ENCODE data around the gene SPPL3.

SPPL3 gene

DNA sequence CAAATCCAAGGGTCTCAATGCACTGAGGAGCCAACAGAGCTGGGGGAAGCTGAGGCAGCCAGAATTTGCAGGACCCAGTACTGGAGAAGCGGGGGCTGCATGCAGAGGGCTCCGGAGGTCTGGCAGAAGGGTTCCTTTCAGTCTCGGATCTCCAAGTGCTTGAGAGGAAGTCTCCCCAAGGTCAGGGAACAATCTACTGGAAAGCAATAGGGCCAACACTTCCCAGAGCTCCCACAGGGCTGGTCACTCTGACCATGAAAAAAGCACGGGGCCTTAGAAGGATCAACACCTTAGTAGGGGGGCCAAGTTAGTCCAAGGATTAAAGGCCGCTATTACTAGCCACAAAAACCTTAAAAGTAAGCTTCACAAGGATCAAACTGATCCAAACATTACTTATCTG, 31.7 kb downstream of the SPPL3 start:
- no peak for DNase-seq

DNA sequence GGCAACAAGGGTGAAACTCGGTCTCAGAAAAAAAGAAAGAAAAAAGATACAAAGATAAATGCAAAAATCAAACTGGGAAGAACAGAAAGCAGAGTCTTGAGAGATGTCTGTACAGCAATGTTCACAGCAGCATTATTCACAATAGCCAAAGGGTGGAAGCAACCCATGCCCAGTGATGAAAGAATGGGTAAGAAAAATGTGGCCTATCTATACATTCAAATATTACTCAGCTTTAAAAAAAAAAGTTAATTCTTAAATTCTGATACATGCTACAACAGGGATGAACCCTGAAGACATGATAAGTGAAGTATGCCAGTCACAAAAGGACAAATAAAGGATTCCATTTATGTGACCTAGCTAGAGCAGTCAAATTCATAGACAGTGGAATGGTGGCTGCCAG, 33.7 kb downstream of the SPPL3 start:
- DNase-seq, result no peak

DNA sequence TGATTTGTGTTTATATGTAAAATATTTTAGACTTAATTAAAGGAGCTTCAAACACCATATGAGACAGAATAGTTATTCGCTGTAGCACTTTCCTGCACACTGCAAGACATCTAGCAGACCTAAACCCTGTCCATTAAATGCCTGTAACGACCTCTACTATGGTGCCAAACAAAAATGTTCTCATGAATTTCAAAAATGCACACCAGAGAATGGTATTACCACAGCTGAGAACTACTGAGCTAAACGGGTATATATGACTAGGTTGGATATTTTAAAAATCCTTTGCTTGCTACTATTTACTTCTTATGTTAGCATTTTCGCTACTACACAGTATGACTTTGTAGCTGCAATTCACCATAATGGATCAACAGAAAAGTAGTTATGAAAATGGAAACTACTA, 34.8 kb downstream of the SPPL3 start:
- no peak for DNase-seq

DNA sequence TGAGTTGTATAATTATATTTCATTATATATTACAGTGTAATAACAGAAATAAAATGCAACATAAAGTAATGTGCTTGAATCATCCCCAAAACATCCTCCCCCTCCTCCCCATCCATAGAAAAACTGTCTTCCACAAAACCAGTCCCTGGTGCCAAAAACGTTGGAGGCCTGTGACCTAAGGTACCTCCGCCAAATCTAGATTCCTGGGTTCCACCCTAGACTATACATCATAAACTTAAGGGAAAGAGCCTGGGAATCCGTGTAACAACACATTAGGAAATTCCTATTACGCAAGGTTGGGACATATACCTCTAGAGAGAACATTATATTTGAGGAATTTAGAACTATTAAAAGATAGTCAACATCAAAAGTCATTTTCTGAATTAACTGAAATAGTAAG, 38.0 kb downstream of the SPPL3 start:
- no peak for DNase-seq

DNA sequence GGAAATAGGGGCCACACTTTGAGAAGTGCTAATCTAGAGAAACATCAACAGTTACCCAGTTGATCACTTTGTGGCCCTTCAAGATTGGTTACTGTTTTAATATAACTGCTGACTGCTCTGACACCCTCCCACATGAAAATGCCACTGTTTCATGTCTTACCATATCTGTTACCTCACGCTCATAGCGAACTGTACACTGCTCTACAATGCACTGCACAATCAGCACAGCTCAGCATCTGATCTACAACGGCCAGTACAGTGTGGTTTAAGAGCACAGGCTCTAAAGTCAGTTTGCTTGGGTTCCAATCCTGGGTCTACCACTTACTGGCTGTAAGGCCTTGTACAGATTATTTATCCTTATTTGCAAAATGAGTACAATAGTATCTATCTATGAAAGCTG, 39.1 kb downstream of the SPPL3 start:
- no peak for DNase-seq

DNA sequence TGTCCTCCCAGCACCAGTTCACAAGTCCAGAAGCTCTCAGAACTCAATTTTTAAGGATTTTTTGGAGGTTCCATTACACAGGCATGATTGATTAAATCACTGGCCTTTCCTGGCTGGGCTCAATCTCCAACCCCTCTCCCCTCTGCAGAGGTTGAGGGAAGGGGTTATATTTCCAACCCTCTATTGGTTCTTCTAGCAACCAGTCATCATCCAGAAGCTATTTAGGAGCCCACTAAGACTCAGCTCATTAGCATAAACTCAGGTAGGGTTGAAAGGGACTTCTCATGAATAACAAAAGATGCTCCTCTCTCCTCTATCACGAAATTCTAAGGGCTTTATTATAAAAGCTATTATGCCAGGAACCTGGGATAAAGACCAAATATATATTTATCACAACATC, 41.5 kb downstream of the SPPL3 start:
- no peak for DNase-seq

DNA sequence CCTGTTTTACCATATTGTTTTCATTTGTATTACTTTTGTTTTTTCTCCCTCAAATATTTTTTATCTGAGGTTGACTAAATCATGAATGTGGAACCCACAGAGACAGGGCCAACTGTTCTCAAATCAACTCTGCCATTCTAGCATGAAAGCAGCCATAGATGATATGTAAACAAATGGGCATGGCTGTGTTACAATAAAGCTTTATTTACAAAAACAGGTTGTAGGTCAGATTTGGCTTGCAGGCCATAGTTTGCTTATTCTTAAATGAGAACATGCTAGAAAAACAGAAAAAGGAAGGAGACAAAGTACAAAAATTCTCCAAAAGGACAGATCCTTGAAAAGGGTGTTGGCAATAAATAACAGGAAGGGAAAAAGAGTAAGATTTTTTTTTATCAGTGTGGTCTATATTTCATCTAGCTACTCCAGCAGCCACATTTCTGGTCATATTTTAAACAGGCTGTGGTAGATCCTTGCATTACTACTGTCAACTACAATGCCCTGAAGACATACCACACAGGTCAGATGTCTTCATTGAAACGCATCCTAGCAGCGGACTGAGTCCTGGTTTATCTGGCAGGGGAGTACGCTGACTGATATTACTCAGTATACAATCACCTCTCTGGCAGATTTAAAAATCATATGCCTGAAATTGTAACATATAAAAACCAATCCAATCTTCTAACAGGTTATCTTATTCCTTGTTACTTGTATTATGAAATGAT, 42.9 kb downstream of the SPPL3 start:
- no peak for DNase-seq

DNA sequence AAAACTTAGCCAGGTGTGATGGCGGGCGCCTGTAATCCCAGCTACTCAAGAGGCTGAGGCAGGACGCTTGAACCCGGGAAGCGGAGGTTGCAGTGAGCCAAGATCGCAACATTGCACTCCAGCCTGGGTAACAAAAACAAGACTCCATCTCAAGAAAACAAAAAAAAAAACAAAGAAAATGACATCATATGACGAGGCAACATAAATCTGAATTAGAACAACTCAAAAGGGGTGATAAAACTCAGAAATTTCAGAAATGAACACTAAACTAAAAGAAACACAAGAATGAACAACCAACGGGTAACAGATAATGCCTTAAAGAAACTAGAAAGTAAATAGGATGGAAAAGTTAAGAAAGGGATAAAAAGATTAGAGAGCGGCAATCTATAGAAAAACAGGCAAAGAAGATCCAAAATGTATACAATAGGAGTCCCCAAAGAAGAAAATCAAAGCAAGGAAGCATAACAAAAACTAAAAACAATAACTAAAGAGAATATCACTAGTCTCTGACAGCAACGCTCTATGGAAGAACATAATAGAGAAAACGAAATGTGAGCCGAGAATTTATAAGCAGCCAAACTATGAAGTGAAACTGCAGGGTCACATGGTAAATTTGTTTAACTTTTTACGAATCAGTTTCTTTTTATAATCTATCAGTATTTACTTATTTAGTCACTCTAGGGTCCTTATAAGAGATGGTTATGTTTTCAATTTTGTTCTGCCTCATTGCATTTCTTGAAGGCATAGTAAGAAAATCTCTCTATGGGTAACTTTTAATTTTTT, 45.7 kb downstream of the SPPL3 start:
- DNase-seq, result no peak

DNA sequence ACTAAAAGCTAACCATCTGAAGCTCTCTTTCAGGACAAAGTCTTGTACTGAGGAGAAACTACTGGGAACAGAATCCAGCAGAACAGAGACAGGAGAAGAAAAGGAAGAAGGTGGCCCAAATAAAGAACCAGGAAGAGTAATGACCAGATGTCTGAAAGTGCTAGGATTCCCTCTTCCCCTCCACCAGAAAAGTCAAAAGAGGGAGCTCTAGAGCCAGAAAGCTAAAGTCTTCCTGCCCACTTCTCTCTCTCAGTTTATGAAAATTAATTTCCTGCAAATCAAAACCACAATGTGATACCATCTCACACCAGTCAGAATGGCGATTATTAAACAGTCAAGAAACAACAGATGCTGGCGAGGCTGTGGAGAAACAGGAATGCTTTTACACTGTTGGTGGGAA, 47.2 kb downstream of the SPPL3 start:
- no peak for DNase-seq

DNA sequence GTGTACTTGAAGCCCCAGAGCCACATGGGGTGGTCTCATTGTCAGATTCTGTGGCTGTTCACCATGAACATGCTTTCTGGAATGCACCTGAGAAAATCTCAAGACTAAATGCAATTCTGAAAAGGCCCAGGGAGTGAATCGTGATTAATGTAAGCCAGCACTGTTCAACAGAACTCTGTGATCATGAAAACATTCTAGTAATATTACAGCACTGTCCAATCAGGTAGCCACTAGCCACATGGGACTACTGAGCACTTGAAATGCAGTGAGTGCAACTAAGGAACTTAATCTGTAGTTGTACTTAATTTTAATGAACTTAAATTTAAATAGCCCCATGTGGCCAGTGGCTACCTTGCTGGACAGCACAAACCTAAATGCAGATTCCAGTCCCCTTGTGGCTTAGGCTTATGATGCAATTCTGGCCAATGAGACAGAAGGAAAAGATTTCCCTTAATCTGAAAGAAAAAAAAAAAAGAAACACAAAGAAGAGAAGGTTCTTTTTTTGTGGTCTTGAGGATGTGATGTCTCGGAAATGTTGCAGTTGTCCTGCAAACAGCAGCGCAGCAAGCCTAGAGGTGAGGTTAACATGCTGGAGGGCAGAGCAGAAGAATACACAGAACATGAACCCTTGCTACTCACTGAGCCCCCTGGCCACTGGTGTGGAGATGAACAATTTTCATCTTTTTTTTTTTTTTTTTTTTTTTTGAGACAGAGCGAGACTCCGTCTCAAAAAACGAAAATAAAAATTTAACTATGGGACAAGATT, 48.2 kb downstream of the SPPL3 start:
- no peak for DNase-seq

DNA sequence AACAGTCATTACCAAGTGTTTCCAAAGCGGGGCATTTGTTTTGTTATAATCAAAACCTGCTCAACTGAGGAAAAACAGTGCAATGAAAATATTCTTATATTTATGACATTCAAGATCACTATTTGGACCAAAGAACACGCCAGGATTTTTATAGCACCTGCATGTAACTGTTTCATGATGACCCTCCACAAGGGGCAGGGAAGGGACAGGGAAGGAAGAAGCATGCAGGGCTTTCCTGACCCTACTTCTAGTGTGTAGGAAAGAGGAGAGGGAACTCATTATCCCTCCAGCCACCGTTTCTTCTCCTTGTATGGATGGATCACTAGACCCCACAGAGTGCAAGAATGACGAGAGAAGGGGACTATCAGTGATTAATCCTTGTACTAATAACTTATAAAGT, 49.4 kb downstream of the SPPL3 start:
- no peak for DNase-seq

DNA sequence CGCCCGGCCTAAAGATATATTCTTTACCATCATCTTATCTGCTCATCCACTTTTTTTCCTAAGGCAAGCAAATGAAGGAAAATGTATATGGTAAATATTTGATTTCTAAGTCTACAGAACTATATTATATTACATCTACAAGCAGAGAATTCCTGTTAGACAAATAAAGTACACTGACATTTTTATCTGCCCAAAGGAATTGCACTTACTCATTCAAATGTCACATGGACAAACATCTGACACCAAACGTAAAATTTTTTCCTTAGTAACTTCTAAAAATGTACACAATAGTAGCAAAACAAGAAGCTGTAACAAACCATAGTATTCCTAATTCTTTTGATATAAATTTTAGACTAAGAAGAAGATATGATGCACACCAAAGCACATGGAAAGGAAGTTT, 51.0 kb downstream of the SPPL3 start:
- no peak for DNase-seq

DNA sequence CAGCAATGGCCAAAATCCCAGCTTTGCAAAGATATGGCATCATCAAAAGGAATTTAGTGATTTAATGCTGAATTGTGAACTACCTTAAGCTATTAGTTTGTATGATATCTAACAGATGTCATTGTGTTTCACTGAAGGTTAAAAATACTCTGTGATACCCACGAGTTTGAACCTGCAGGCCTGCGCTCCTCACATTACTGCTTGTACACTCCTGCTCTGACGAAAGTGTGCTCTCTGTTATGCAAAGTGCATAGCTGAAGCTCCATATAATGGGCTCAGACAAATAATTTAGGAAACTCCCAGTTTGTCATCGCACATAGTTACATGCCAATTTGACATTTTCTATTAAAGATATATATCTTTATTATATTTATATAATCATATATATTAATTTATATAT, 52.2 kb downstream of the SPPL3 start:
- no peak for DNase-seq

DNA sequence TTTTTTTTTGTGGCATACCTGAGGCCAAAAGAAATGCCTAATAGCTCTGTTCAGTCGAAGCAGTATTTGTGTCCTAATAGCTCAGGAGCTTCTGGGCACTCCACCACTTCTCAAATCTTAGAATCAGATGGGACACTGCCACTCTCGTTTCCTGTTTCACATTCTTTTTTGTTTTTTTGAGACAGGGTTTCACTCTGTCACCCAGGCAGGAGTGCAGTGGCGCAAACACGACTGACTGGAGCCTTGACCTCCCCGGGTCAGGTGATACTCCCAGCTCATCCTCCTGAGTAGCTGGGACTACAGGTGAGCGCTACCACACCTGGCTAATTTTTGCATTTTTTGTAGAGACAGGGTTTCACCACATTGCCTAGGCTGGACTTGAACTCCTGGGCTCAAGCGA, 52.7 kb downstream of the SPPL3 start:
- no peak for DNase-seq

DNA sequence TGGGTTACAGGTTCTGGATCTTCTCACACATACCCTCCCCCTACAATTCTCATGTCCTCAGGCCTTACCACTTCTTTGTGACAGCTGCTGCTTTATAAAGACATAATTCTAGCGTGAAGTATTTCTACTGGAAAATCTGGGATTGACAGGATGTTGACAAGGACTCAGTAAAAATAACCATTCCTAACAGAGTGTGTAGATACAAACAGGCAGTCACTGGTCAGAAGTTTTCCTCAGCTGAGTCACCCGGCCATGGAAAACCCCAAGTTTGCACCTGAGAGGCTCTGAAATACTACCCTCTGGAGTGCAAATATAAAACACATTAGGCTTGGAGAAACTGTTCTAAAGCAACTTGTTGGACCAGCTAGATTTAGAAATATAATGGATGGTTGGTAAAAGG, 54.4 kb downstream of the SPPL3 start:
- DNase-seq, result no peak

DNA sequence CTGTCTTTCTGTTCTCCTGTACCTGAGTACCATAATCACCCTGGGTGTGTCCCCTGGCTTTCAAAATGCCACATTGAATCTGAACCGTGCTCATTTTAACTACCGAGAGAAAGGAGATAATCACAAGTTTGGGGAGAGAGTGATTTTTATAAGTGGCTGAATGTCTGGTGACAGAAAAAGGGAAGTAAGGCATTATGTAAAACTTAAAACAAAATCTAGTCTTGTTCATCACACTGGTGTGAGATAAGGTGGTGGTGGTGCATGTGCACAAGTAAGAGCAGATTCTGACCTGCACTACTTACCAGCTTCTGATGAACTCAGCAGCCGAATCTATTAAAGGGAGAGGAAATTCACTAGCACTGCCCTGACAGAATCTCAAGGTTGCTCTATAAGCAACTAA, 56.3 kb downstream of the SPPL3 start:
- DNase-seq, result no peak

DNA sequence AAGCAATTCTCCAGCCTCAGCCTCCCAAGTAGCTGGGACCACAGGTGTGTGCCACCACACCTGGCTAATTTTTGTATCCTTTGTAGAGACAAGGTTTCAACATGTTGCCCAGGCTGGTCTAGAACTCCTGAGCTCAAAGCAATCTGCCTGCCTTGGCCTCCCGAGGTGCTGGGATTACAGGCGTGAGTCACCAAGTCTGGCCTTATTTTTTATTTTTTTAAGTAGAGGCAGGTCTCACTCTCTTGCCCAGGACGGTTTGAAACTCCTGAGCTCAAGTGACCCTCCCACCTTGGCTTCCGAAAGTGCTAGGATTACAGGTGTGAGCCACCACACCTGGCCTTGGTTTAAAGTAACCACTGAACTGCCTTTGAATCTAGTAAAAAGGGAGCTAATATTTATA, 56.8 kb downstream of the SPPL3 start:
- DNase-seq, result no peak

DNA sequence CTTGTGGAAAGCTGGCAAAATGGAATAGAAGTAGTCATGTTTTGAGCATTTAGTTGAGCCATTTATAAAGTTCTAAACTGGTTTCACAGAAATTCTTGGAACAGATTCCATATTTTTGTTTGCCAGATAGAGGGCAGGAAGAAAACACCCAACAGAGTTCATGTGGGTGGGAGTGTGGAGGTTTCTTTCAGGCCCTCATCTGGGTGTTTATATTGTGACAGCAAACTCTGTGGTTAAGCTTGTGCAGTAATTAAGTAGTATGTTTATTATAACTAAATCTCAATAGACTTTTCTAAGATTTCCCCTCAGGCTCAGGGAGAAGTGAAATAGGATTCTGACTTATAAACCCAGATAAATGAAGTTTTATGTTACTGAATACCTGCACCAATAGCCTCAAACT, 57.4 kb downstream of the SPPL3 start:
- DNase-seq, result no peak

DNA sequence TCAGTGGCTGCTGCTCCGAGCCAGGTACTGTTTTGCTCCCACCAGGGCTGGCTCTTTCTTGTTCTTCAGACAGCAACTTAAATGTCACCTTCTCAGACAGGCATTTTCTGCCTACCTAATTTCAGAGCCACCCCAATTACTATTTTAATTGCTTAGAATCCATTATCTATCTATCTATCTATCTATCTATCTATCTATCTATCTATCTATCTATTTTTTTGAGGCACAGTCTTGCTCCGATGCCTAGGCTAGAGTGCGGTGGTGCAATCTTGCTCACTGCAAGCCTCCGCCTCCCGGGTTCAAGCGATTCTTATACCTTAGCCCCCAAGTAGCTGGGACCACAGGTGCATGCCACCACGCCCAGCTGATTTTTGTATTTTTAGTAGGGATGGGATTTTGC, 58.5 kb downstream of the SPPL3 start:
- DNase-seq, result no peak

DNA sequence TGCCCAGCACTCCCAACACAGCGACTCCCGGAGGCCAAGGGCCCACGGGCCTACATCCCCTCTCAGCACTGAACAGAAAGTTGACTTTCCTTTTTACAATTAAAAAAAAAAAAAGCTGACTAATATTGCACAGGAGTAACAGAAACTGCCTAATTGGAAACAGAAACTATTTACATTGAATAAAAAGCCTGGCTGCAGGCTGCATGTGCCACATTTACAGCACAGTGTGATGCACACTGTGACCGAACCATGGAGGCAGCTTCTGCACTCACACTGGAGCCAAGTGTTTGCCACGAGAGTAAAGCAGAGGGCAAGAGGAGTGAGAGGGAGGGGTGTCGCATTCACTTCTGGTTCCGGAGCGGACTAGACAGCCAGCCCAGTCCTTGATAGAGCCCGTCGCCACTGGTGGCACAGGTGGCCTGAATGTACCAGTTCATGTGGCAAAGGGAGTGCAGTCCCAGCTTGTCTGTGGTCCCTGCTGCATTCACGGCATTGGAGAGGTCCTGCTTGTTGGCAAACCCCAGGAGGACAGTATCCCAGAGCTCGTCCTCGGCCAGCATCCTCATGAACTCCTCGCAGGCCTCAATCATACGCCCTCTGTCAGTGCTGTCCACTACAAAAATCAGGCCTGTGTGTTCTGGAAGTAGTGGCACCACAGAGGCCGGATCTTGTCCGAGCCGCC, 59.2 kb downstream of the SPPL3 start:
- no peak for DNase-seq

DNA sequence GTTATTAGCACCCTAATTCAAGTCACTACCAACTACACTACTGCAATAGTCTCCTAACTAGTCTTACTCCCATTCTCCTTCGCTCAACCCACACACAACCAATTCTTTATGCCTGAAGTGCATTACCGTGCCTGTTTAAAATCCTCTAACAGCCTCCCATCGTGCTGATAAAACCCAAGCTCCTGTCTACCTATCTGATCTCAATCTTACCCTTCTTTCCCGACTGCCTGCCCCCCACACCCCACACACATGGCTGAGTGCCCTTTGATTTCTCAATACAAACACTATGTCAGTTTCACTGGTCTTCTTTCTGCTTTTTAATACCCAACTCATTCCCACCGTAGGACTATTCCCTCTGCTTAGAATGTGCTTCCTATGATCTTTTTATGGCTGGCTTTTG, 59.9 kb downstream of the SPPL3 start:
- DNase-seq, result no peak

DNA sequence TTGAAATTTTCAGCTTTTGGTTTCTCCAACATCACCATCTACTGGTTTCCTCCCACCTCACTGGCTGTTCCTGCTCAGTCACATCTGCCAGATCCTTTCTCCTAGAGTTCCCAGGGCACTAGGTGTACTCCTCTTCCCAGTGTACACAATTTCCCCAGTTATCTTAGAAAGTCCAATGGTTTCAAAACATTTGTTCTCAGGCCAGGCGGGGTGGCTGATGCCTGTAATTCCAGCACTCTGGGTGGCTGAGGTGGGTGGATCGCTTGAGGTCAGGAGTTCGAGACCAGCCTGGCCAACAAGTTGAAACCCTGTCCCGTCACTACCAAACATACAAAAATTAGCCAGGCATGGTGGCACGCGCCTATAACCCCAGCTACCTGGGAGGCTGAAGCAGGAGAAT, 60.7 kb downstream of the SPPL3 start:
- no peak for DNase-seq

DNA sequence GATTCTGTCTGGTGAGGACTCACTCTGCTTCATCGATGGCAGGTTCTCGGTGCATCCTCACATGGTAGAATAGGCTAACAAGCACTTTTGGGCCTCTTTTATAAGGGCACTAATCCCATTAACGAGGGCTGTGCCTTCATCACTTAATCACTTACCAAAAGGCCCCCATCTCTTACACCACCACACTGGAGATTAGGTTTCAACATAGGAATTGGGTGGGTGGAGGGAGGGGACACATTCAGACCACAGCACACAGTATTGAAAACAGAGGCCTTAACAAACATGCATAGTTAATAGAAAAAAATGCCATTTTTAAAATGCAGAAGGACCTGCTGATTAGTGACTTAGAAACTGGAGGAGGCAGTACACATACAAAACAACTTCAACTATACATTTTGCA, 61.6 kb downstream of the SPPL3 start:
- no peak for DNase-seq

DNA sequence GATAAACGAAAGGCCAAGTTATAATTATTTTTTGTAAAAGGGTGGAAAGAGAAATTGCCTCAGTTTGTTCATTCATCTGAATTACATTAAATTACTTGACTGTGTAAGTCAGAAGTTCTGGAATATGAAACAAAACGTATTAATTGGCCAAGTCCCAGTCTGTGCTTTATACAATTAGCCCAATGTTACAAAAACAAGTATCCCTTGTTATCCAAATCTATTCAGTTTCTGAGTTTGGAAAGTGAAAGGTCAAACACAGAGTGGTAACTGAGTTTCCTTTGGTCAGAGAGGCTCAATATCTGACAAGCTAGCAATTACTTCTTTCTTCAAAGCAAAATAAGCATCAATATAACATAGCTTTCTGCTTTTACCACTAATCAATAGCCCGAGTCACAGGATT, 62.6 kb downstream of the SPPL3 start:
- no peak for DNase-seq

All from CD4-positive, alpha-beta T cell treated with Interleukin-15 for 1 hour (primary cell).